KBM-7 (cell line): ENCODE results near the gene GAGE12D.
"Not testable (repeated sequence)": the region's sequence is repeated elsewhere in the genome, so short reads cannot be mapped to it uniquely, and the experiment has no call there.

Source experiments
- DNase-seq: peaks from one replicate; pipeline ENCODE4 v3.0.0-alpha.2; 2015
- in situ Hi-C: fragments of 300-500 bp; cut with MboI; formaldehyde crosslinking; loops from 2 replicates; pipeline ENCODE4 v1.14.3; 2020; ENCODE audit warnings: low sequenced_read_pairs, low pct_unique_long_range_greater_than_20kb, mixed read lengths

The GAGE12D gene, protein sequence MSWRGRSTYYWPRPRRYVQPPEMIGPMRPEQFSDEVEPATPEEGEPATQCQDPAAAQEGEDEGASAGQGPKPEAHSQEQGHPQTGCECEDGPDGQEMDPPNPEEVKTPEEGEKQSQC

DNA sequence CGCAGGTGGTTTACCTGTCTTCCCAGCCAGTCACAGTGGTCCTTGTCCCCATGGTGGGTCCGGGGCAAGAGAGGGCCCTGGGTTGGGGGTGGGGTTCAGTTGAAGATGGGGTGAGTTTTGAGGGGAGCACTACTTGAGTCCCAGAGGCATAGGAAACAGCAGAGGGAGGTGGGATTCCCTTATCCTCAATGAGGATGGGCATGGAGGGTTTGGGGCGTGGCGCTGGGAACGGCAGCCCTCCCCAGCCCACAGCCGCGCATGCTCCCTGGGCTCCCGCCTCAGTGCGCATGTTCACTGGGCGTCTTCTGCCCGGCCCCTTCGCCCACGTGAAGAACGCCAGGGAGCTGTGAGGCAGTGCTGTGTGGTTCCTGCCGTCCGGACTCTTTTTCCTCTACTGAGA is at the start of gene GAGE12D:
Gene GAGE12D, plus strand, starts transcription at position 301 of the 400 bp plus-strand sequence. CDS start 1,155 bp downstream, outside the sequence.
- in situ Hi-C loops, result not testable (repeated sequence)

DNA sequence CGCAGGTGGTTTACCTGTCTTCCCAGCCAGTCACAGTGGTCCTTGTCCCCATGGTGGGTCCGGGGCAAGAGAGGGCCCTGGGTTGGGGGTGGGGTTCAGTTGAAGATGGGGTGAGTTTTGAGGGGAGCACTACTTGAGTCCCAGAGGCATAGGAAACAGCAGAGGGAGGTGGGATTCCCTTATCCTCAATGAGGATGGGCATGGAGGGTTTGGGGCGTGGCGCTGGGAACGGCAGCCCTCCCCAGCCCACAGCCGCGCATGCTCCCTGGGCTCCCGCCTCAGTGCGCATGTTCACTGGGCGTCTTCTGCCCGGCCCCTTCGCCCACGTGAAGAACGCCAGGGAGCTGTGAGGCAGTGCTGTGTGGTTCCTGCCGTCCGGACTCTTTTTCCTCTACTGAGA is 9.7 kb upstream of the GAGE12D start, which contains the start of gene GAGE12C:
Gene GAGE12C, plus strand, starts transcription at position 301 of the 400 bp plus-strand sequence. CDS start 1,155 bp downstream, outside the sequence.
- in situ Hi-C loops, DNase-seq: not testable (repeated sequence)

More for the DNA sequence above, at the start of gene GAGE12D:
- DNase-seq, result not testable (repeated sequence)

DNA sequence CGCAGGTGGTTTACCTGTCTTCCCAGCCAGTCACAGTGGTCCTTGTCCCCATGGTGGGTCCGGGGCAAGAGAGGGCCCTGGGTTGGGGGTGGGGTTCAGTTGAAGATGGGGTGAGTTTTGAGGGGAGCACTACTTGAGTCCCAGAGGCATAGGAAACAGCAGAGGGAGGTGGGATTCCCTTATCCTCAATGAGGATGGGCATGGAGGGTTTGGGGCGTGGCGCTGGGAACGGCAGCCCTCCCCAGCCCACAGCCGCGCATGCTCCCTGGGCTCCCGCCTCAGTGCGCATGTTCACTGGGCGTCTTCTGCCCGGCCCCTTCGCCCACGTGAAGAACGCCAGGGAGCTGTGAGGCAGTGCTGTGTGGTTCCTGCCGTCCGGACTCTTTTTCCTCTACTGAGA is 9.5 kb downstream of the GAGE12D start, which contains the start of gene GAGE12E:
Gene GAGE12E, plus strand, starts transcription at position 301 of the 400 bp plus-strand sequence. CDS start 1,155 bp downstream, outside the sequence.
- DNase-seq, in situ Hi-C loops: not testable (repeated sequence)

DNA sequence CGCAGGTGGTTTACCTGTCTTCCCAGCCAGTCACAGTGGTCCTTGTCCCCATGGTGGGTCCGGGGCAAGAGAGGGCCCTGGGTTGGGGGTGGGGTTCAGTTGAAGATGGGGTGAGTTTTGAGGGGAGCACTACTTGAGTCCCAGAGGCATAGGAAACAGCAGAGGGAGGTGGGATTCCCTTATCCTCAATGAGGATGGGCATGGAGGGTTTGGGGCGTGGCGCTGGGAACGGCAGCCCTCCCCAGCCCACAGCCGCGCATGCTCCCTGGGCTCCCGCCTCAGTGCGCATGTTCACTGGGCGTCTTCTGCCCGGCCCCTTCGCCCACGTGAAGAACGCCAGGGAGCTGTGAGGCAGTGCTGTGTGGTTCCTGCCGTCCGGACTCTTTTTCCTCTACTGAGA is 19.0 kb downstream of the GAGE12D start, which contains the start of gene GAGE12F:
Gene GAGE12F, plus strand, starts transcription at position 301 of the 400 bp plus-strand sequence. CDS start 1,155 bp downstream, outside the sequence.
- in situ Hi-C loops, DNase-seq: not testable (repeated sequence)

DNA sequence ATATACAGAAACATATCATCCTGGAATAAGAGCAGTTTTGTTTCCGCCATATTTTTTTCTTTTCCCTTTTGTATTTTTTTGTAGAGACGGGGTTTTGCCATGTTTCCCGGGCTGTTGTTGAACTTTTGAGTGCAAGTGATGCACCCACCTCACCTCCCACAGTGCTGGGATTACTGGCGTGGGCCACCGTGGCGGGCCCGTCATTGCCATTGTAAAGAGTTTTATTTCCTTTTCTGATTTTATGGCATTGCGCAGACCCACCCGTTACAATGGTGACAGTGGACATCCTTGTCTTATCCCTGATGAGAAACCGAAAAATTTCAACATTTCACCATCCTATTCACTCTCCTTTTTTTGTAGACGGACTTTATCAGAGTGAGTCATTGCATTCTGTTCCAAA is 27.2 kb downstream of the GAGE12D start:
- in situ Hi-C loops, result not testable (repeated sequence)

DNA sequence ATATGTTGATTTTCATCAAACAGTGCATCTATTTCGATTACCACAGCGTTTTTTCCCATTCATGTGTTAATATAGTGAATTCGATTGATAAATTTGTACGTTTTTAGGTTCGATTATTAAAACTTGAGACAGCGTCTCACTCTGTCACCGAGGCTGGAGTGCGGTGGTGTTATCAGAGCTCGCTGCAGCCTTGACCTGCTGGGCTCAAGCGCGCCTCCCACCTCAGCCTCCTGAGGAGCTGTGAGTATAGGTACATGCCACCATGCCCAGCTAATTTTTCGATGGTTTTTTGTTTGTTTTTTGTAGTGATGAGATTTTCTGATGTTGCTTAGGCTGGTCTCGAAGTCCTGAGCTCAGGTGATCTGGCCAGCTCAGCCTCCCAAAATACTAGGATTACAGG is 27.6 kb downstream of the GAGE12D start:
- DNase-seq, in situ Hi-C loops: not testable (repeated sequence)

More for the DNA sequence above, 27.2 kb downstream of the GAGE12D start:
- DNase-seq, result not testable (repeated sequence)

DNA sequence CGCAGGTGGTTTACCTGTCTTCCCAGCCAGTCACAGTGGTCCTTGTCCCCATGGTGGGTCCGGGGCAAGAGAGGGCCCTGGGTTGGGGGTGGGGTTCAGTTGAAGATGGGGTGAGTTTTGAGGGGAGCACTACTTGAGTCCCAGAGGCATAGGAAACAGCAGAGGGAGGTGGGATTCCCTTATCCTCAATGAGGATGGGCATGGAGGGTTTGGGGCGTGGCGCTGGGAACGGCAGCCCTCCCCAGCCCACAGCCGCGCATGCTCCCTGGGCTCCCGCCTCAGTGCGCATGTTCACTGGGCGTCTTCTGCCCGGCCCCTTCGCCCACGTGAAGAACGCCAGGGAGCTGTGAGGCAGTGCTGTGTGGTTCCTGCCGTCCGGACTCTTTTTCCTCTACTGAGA is 28.6 kb downstream of the GAGE12D start, which contains the start of gene GAGE12G:
Gene GAGE12G, plus strand, starts transcription at position 301 of the 400 bp plus-strand sequence. CDS start 1,155 bp downstream, outside the sequence.
- DNase-seq, in situ Hi-C loops: not testable (repeated sequence)

DNA sequence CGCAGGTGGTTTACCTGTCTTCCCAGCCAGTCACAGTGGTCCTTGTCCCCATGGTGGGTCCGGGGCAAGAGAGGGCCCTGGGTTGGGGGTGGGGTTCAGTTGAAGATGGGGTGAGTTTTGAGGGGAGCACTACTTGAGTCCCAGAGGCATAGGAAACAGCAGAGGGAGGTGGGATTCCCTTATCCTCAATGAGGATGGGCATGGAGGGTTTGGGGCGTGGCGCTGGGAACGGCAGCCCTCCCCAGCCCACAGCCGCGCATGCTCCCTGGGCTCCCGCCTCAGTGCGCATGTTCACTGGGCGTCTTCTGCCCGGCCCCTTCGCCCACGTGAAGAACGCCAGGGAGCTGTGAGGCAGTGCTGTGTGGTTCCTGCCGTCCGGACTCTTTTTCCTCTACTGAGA is 38.1 kb downstream of the GAGE12D start, which contains the start of gene GAGE12H:
Gene GAGE12H, plus strand, starts transcription at position 301 of the 400 bp plus-strand sequence. CDS start 1,155 bp downstream, outside the sequence.
- in situ Hi-C loops, result not testable (repeated sequence)

DNA sequence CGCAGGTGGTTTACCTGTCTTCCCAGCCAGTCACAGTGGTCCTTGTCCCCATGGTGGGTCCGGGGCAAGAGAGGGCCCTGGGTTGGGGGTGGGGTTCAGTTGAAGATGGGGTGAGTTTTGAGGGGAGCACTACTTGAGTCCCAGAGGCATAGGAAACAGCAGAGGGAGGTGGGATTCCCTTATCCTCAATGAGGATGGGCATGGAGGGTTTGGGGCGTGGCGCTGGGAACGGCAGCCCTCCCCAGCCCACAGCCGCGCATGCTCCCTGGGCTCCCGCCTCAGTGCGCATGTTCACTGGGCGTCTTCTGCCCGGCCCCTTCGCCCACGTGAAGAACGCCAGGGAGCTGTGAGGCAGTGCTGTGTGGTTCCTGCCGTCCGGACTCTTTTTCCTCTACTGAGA is 47.7 kb downstream of the GAGE12D start, which contains the start of gene GAGE2A:
Gene GAGE2A, plus strand, starts transcription at position 301 of the 400 bp plus-strand sequence. CDS start 1,155 bp downstream, outside the sequence.
- DNase-seq, in situ Hi-C loops: not testable (repeated sequence)

More for the DNA sequence above, 38.1 kb downstream of the GAGE12D start, which contains the start of gene GAGE12H:
- DNase-seq, result not testable (repeated sequence)

DNA sequence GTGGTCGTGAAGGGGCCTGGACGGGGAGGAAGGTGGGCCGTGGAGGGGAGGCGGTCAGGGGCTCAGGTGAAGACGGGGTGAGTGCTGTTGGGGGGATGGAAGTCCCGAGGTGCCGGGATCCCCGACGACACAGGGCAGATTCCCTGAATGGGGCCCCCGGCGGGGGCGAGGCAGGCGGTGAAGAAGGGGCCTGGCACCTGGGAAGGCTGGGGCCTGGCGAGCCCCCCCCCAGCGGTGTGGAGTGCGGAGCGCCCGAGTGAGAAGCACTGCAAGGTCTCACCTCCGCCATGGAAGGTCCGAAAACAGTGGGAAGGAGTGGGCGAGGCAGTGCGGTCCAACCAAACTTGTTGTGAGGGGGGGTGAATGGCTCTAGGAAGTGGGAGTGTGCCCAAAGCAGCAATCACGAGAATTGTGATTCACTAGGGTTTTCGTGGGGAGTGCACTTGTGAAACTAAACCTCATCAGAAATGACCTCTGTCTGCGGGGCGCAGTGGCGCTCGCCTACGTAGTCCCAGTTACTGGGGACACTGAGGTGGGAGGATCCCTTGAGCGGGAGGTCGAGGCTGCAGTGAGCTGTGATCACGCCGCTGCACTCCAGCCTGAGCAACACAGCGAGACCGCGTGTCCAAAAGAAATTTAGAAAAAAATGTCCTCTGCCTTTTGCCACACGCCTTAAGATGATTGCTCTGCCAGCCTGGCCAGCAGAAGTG is 48.4 kb downstream of the GAGE12D start:
- DNase-seq, in situ Hi-C loops: not testable (repeated sequence)

DNA sequence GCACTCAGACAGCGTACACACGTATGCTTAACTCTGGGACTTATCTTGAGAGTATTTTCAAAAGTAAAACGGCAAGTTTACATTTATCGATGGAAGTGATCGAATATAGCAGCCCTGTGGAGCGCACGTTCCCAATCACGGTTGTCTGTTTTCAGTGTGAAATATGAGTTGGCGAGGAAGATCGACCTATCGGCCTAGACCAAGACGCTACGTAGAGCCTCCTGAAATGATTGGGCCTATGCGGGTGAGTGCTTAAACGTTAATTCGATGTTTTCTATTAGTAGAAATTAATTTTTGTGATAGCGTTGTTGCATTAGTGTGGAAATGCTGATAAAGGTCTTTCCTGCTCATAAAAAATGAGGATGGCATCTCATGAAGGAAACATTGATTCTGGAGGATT is 49.0 kb downstream of the GAGE12D start:
- in situ Hi-C loops, DNase-seq: not testable (repeated sequence)
